HEK293 (cell line): Measurements from ENCODE around the gene COL1A1.

ENCODE experiments used
- CTCF ChIA-PET: fragments of 350-600 bp; formaldehyde crosslinking; extraction: SDS; loops from one replicate; lab custom pipeline; 2021; ENCODE audit warnings: antibody characterized with exemption; lab: Yijun Ruan, JAX
- POLR2A ChIA-PET: fragments of 300-600 bp; formaldehyde crosslinking; extraction: SDS; loops from one replicate; lab custom pipeline; 2020; ENCODE audit warnings: antibody characterized with exemption, inconsistent platforms; lab: Yijun Ruan, JAX
- H3K27ac ChIP-seq: fragments of 200-500 bp; sonication (Bioruptor generic); 2 replicates; pipeline ENCODE4 v1.5.1; 2014; ENCODE audit warnings: low read depth, low read length, control low read depth, inconsistent platforms; ENCODE audit errors: extremely low read depth
- H3K36me3 ChIP-seq, 2 experiments: fragments of 200-500 bp in 1 of 2; sonication (Bioruptor generic) in 1 of 2; 1 replicate in 1 of 2; 2 replicates in 1 of 2; pipeline ENCODE4 v1.5.1; 2014 to 2017; ENCODE audit warnings: inconsistent platforms in 2 of 2, low read length in 2 of 2; ENCODE audit not compliant: control insufficient read depth in 2 of 2, insufficient read depth in 1 of 2
- H3K4me1 ChIP-seq: fragments of 200-500 bp; sonication (Bioruptor generic); 2 replicates; pipeline ENCODE4 v1.5.1; 2014; ENCODE audit warnings: mild to moderate bottlenecking, low read length, inconsistent platforms; ENCODE audit not compliant: control insufficient read depth, insufficient read depth
- H3K4me3 ChIP-seq: 2 replicates; pipeline ENCODE4 v1.5.1; 2011; ENCODE audit warnings: low read depth, mild to moderate bottlenecking, control low read depth, low read length, moderate library complexity
- H3K9me3 ChIP-seq: fragments of 200-500 bp; sonication (Bioruptor generic); 2 replicates; pipeline ENCODE4 v1.5.1; 2014; ENCODE audit warnings: low read depth, low read length, inconsistent platforms; ENCODE audit not compliant: control insufficient read depth, insufficient read depth
- BCL11B ChIP-seq: fragments of 450-650 bp; formaldehyde crosslinking; IDR thresholded peaks from 2 replicates; pipeline ENCODE4 v1.5.1; 2016; ENCODE audit warnings: low read depth, missing biosample characterization, missing genetic modification characterization
- ELK4 ChIP-seq: IDR thresholded peaks from 2 replicates; pipeline ENCODE4 v1.6.1; 2011; ENCODE audit warnings: mild to moderate bottlenecking, low read depth, low read length, borderline replicate concordance
- MYNN ChIP-seq: fragments of 450-650 bp; formaldehyde crosslinking; IDR thresholded peaks from 2 replicates; pipeline ENCODE4 v1.5.1; 2016; ENCODE audit warnings: missing biosample characterization, missing genetic modification characterization, borderline replicate concordance
- SALL2 ChIP-seq: fragments of 450-650 bp; formaldehyde crosslinking; IDR thresholded peaks from 2 replicates; pipeline ENCODE4 v1.5.0; 2017; ENCODE audit warnings: missing biosample characterization, mild to moderate bottlenecking, missing genetic modification characterization, borderline replicate concordance
- ZBTB7A ChIP-seq: fragments of 450-650 bp; formaldehyde crosslinking; IDR thresholded peaks from 2 replicates; pipeline ENCODE4 v1.5.1; 2016; ENCODE audit warnings: low read depth, missing biosample characterization, missing genetic modification characterization
- ZNF10 ChIP-seq: fragments of 450-650 bp; formaldehyde crosslinking; IDR thresholded peaks from 2 replicates; pipeline ENCODE4 v1.5.1; 2017; ENCODE audit warnings: missing biosample characterization, missing genetic modification characterization
- ZNF121 ChIP-seq: fragments of 450-650 bp; formaldehyde crosslinking; IDR thresholded peaks from 2 replicates; pipeline ENCODE4 v1.5.1; 2016; ENCODE audit warnings: missing biosample characterization, missing genetic modification characterization
- ZNF133 ChIP-seq: fragments of 450-650 bp; formaldehyde crosslinking; IDR thresholded peaks from 2 replicates; pipeline ENCODE4 v1.5.1; 2016; ENCODE audit warnings: missing biosample characterization, missing genetic modification characterization
- ZNF155 ChIP-seq: fragments of 450-650 bp; formaldehyde crosslinking; IDR thresholded peaks from 2 replicates; pipeline ENCODE4 v1.5.1; 2016; ENCODE audit warnings: missing biosample characterization, missing genetic modification characterization
- ZNF274 ChIP-seq, 2 experiments: fragments of 200-500 bp in 1 of 2; fragments of 450-650 bp in 1 of 2; sonication (Bioruptor generic) in 1 of 2; formaldehyde crosslinking in 1 of 2; IDR thresholded peaks; 2 replicates each; pipeline versions ENCODE4 v1.5.1 to v1.6.1; 2014 to 2016; ENCODE audit warnings: borderline replicate concordance in 1 of 2, inconsistent platforms in 1 of 2, low read length in 1 of 2, missing biosample characterization in 1 of 2, missing genetic modification characterization in 1 of 2
- ZNF350 ChIP-seq: fragments of 450-650 bp; formaldehyde crosslinking; IDR thresholded peaks from 2 replicates; pipeline ENCODE4 v1.5.0; 2017; ENCODE audit warnings: missing biosample characterization, mild to moderate bottlenecking, missing genetic modification characterization
- ZNF366 ChIP-seq: fragments of 450-650 bp; formaldehyde crosslinking; conservative IDR thresholded peaks from 2 replicates; pipeline ENCODE4 v1.5.1; 2016; ENCODE audit warnings: missing biosample characterization, missing genetic modification characterization
- ZNF423 ChIP-seq: fragments of 450-650 bp; formaldehyde crosslinking; IDR thresholded peaks from 2 replicates; pipeline ENCODE4 v1.5.1; 2016; ENCODE audit warnings: missing biosample characterization, missing genetic modification characterization
- ZNF510 ChIP-seq: fragments of 450-650 bp; formaldehyde crosslinking; IDR thresholded peaks from 2 replicates; pipeline ENCODE4 v1.5.1; 2018; ENCODE audit warnings: mild to moderate bottlenecking, missing genetic modification characterization, missing biosample characterization; ENCODE audit not compliant: insufficient replicate concordance
- ZNF600 ChIP-seq: fragments of 450-650 bp; formaldehyde crosslinking; IDR thresholded peaks from 2 replicates; pipeline ENCODE4 v1.5.1; 2016; ENCODE audit warnings: missing biosample characterization, missing genetic modification characterization
- ZNF704 ChIP-seq: fragments of 450-650 bp; formaldehyde crosslinking; IDR thresholded peaks from 2 replicates; pipeline ENCODE4 v1.5.1; 2016; ENCODE audit warnings: missing biosample characterization, missing genetic modification characterization
- ZNF792 ChIP-seq: fragments of 450-650 bp; formaldehyde crosslinking; IDR thresholded peaks from 2 replicates; pipeline ENCODE4 v1.5.1; 2016; ENCODE audit warnings: missing biosample characterization, missing genetic modification characterization
- ZNF830 ChIP-seq: fragments of 450-650 bp; IDR thresholded peaks from 2 replicates; pipeline ENCODE4 v1.5.0; 2018; ENCODE audit warnings: missing biosample characterization, missing genetic modification characterization, low read depth, mild to moderate bottlenecking, moderate library complexity
- TF ChIP-seq, protein P1 (sequence below): fragments of 450-650 bp; IDR thresholded peaks from 2 replicates; pipeline ENCODE4 v1.5.1; 2018; ENCODE audit warnings: missing biosample characterization, mild to moderate bottlenecking, missing genetic modification characterization
- TF ChIP-seq, protein P2 (sequence below): fragments of 450-650 bp; formaldehyde crosslinking; IDR thresholded peaks from 2 replicates; pipeline ENCODE4; 2016; ENCODE audit warnings: missing biosample characterization, missing genetic modification characterization
- TF ChIP-seq, protein P3 (sequence below): fragments of 450-650 bp; formaldehyde crosslinking; IDR thresholded peaks from 2 replicates; pipeline ENCODE4 v1.5.1; 2016; ENCODE audit warnings: missing biosample characterization, missing genetic modification characterization
- TF ChIP-seq, protein P4 (sequence below): fragments of 450-650 bp; formaldehyde crosslinking; IDR thresholded peaks from 2 replicates; pipeline ENCODE4 v1.5.1; 2017; ENCODE audit warnings: missing biosample characterization, missing genetic modification characterization

COL1A1 gene

DNA sequence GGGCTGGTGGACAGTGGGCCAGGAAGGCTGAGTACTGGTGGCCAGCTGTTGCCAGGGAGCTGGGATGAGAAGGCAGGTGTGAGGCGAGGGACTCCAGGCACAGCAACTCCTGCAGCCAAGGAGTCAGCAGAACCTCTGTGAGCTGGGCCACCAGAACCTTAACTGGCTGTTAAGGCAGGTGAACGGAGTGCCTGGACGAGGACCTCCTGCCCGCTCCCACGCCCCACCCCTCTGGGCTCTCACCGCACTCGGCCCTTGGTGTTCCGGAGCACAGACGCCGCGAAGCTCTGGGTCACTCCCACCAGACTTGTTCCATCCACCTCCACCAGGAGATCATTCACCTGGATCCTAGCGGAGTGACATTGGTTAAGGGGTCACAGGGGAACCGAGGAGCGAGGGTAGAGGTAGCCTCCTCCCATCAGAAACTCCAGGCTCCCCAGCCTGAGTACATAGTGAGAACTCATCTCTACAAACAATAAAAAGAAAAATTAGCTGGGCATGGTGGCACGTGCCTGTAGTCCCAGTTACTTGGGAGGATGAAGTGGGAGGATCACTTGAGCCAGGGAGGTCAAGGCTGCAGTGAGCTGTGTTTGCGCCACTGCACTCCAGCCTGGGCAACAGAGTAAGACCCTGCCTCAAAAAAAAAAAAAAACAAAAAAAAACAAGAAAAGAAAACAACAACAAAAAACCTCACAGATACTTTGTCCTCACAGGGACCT is 60.2 kb downstream of the COL1A1 start:
- Histone ChIP-seq H3K4me3 (no peak overlapping the region), H3K9me3 (no peaks in the 10 kb centered on the region), H3K4me1 (no peaks in the 10 kb centered on the region), H3K27ac (no peak overlapping the region), H3K36me3 (peaks cover 37 to 100% of the 10 kb centered on the region in 2 experiments)
- ChIA-PET CTCF (interaction anchor here (0.6 to 3.8 kb wide), 11 partner anchors 9 to 125 kb away, joined by 3 to 52 read pairs (median 5); partner anchors contain the start of genes PPP1R9B and SAMD14), POLR2A (interaction anchor here (1.3 to 1.5 kb wide), 2 partner anchors 10 to 11 kb away, joined by 3 to 7 read pairs; no protein-coding TSS in a partner anchor)
- no peak for TF ChIP-seq ZNF274 (IDR thresholded peaks at IDR 0.05; ENCODE audit: low read length)
- peak; percentile 87; the same call in 1 of the 2 replicates for TF ChIP-seq ZNF274 (tag by site-specific recombination; IDR thresholded peaks at IDR 0.05; ENCODE audit: borderline replicate concordance)
- no peak for TF ChIP-seq ZNF510
- TF ChIP-seq SALL2 (tag by site-specific recombination): no peak
- TF ChIP-seq ZNF155: no peak
- TF ChIP-seq ZNF121: 0 out of 2 replicates have a peak, but pooled peaks have one; percentile 52
- TF ChIP-seq, protein P1, sequence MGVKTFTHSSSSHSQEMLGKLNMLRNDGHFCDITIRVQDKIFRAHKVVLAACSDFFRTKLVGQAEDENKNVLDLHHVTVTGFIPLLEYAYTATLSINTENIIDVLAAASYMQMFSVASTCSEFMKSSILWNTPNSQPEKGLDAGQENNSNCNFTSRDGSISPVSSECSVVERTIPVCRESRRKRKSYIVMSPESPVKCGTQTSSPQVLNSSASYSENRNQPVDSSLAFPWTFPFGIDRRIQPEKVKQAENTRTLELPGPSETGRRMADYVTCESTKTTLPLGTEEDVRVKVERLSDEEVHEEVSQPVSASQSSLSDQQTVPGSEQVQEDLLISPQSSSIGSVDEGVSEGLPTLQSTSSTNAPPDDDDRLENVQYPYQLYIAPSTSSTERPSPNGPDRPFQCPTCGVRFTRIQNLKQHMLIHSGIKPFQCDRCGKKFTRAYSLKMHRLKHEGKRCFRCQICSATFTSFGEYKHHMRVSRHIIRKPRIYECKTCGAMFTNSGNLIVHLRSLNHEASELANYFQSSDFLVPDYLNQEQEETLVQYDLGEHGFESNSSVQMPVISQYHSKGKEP (tag by site-specific recombination): no peak
- TF ChIP-seq BCL11B (tag by site-specific recombination): no peak
- TF ChIP-seq, protein P2, sequence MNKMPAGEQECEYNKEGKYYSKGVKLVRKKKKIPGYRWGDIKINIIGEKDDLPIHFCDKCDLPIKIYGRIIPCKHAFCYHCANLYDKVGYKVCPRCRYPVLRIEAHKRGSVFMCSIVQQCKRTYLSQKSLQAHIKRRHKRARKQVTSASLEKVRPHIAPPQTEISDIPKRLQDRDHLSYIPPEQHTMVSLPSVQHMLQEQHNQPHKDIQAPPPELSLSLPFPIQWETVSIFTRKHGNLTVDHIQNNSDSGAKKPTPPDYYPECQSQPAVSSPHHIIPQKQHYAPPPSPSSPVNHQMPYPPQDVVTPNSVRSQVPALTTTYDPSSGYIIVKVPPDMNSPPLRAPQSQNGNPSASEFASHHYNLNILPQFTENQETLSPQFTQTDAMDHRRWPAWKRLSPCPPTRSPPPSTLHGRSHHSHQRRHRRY: no peak
- peak; percentile 44; the same call in 1 of the 2 replicates for TF ChIP-seq ZNF600 (tag by site-specific recombination)
- TF ChIP-seq ELK4: no peak

DNA sequence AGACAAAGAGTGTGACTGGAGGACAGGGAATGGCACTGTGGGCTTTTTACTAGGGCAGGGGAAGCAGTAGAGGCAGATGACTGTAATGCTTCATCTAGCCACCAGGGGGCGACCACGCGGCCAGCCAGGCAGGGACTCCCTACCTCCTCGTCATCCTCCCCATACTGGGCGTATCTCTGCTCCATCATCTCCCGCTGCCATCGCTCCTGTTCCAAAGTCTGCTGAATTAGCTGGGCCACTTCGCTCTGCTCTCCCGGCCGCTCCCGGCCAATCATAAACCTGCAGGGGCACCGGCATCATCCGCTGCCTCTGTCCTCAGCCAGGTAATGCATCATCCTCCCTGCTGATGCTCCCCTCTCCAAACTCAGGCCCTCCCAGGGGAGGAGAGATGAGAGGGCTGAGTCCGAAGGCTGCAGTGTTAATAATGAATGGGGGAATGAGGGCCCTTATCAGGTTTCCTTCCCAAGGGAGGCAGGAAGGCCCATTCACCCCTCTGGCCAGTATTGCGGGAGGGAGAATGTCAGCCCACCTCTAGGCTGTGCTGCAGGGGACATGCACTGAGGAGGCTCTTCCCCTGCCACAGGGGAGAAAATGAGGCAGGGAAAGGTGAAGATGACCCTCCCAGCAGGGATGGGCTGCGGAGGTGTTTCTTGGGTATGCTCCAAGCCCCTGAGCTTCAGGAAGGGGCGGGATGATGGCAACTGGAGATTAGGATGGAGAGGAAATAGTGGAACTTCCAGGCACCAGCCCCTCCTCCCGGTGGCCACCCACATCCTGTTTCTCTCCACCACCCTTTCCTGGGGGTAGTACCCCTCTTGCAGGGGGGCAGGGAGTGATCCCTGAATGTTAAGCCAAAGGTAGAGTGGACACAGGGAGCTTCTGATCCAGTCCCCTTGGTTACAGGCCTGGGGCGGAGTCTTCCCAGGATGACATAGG is 61.2 kb downstream of the COL1A1 start:
- Histone ChIP-seq H3K27ac (no peak overlapping the region), H3K9me3 (no peaks in the 10 kb centered on the region), H3K4me3 (no peak overlapping the region), H3K4me1 (no peaks in the 10 kb centered on the region), H3K36me3 (peaks cover 32 to 100% of the 10 kb centered on the region in 2 experiments)
- ChIA-PET POLR2A (interaction anchor here (1.0 to 1.5 kb wide), 5 partner anchors 8 to 60 kb away, joined by 3 to 10 read pairs (median 3); no protein-coding TSS in a partner anchor), CTCF (interaction anchor here (0.6 to 3.8 kb wide), 22 partner anchors 10 to 1209 kb away, joined by 3 to 52 read pairs (median 5); partner anchors contain the start of genes PPP1R9B, SAMD14 and TMEM92)
- peak; percentile 62 for TF ChIP-seq ZNF366 (tag by site-specific recombination)
- TF ChIP-seq ZNF133 (tag by site-specific recombination): no peak
- TF ChIP-seq, protein P3, sequence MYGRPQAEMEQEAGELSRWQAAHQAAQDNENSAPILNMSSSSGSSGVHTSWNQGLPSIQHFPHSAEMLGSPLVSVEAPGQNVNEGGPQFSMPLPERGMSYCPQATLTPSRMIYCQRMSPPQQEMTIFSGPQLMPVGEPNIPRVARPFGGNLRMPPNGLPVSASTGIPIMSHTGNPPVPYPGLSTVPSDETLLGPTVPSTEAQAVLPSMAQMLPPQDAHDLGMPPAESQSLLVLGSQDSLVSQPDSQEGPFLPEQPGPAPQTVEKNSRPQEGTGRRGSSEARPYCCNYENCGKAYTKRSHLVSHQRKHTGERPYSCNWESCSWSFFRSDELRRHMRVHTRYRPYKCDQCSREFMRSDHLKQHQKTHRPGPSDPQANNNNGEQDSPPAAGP: peak; percentile 86
- no peak for TF ChIP-seq ZBTB7A (tag by site-specific recombination)
- no peak for TF ChIP-seq MYNN
- no peak for TF ChIP-seq ZNF792 (tag by site-specific recombination)
- no peak for TF ChIP-seq ZNF830 (tag by site-specific recombination)
- TF ChIP-seq ZNF350 (tag by site-specific recombination): no peak
- 0 out of 2 replicates have a peak, but pooled peaks have one; percentile 15 for TF ChIP-seq ZNF423 (tag by site-specific recombination)
- TF ChIP-seq ZNF10: peak; percentile 79
- TF ChIP-seq, protein P4, sequence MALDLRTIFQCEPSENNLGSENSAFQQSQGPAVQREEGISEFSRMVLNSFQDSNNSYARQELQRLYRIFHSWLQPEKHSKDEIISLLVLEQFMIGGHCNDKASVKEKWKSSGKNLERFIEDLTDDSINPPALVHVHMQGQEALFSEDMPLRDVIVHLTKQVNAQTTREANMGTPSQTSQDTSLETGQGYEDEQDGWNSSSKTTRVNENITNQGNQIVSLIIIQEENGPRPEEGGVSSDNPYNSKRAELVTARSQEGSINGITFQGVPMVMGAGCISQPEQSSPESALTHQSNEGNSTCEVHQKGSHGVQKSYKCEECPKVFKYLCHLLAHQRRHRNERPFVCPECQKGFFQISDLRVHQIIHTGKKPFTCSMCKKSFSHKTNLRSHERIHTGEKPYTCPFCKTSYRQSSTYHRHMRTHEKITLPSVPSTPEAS (tag by site-specific recombination): no peak; the same call in 1 of the 2 replicates
- TF ChIP-seq ZNF704: no peak
